Liver (tissue), 9 donors: ENCODE measurements around the gene NAPSA. TPM values are rescaled to one million over a fixed set of nuclear protein-coding genes. Genes with fewer than 3 reads are reported as not detected.

Experiments
- DNase-seq: peaks from one replicate; pipeline ENCODE4 v3.0.0-alpha.2; 2017; ENCODE audit warnings: low spot score
- H3K27ac ChIP-seq, 2 donors: one replicate each; pipeline ENCODE4 v1.7.0; 2013; ENCODE audit warnings: inconsistent platforms in 2 of 2, low read length in 2 of 2, control low read depth in 1 of 2, low read depth in 1 of 2, mild to moderate bottlenecking in 1 of 2
- H3K27me3 ChIP-seq, 4 donors: one replicate each; pipeline versions ENCODE4 v1.6.1 to v1.7.0; 2013; ENCODE audit warnings: low read length in 3 of 4, inconsistent platforms in 1 of 4, mild to moderate bottlenecking in 1 of 4, moderate library complexity in 1 of 4; ENCODE audit not compliant: control insufficient read depth in 4 of 4, insufficient read depth in 4 of 4
- H3K36me3 ChIP-seq, 4 donors: one replicate each; pipeline versions ENCODE4 v1.6.1 to v1.7.0; 2013; ENCODE audit warnings: low read length in 3 of 4, mild to moderate bottlenecking in 3 of 4, low read depth in 1 of 4, moderate library complexity in 1 of 4; ENCODE audit not compliant: control insufficient read depth in 4 of 4, insufficient read depth in 3 of 4
- H3K4me1 ChIP-seq, 4 donors: one replicate each; pipeline versions ENCODE4 v1.6.1 to v1.7.0; 2013; ENCODE audit warnings: low read length in 3 of 4, mild to moderate bottlenecking in 3 of 4, moderate library complexity in 1 of 4; ENCODE audit not compliant: control insufficient read depth in 4 of 4, insufficient read depth in 4 of 4
- H3K4me3 ChIP-seq, 3 donors: one replicate each; pipeline versions ENCODE4 v1.6.1 to v1.7.0; 2013; ENCODE audit warnings: low read length in 3 of 3, control low read depth in 1 of 3, low read depth in 1 of 3, mild to moderate bottlenecking in 1 of 3
- H3K9ac ChIP-seq, 2 donors: one replicate each; pipeline ENCODE4 v1.7.0; 2013; ENCODE audit warnings: low read length in 2 of 2, mild to moderate bottlenecking in 2 of 2, moderate library complexity in 2 of 2, control low read depth in 1 of 2, low read depth in 1 of 2
- H3K9me3 ChIP-seq, 4 donors: one replicate each; pipeline versions ENCODE4 v1.6.1 to v1.7.0; 2013; ENCODE audit warnings: low read length in 3 of 4; ENCODE audit not compliant: control insufficient read depth in 4 of 4
- FOXA1 ChIP-seq: IDR thresholded peaks from 2 replicates; pipeline ENCODE4 v1.6.1; 2016; ENCODE audit warnings: antibody characterized with exemption
- FOXA2 ChIP-seq: IDR thresholded peaks from 2 replicates; pipeline ENCODE4 v1.6.1; 2016; ENCODE audit warnings: antibody characterized with exemption
- GABPA ChIP-seq, 2 donors: IDR thresholded peaks in 1 of 2; conservative IDR thresholded peaks in 1 of 2; 2 replicates each; pipeline ENCODE4 v1.6.1; 2016; ENCODE audit warnings: antibody characterized with exemption in 2 of 2, mild to moderate bottlenecking in 1 of 2, moderate library complexity in 1 of 2
- HNF4A ChIP-seq, 2 donors: conservative IDR thresholded peaks; 2 replicates each; pipeline ENCODE4 v1.6.1; 2016; ENCODE audit warnings: antibody characterized with exemption in 2 of 2, mild to moderate bottlenecking in 2 of 2
- HNF4G ChIP-seq: IDR thresholded peaks from 2 replicates; pipeline ENCODE4 v1.6.1; 2016; ENCODE audit warnings: antibody characterized with exemption
- JUND ChIP-seq, 2 donors: IDR thresholded peaks; 2 replicates each; pipeline ENCODE4 v1.6.1; 2016; ENCODE audit warnings: antibody characterized with exemption in 2 of 2
- NR2F2 ChIP-seq: IDR thresholded peaks from 2 replicates; pipeline ENCODE4 v1.6.1; 2016; ENCODE audit warnings: antibody characterized with exemption
- RAD21 ChIP-seq, 2 donors: IDR thresholded peaks; 2 replicates each; pipeline ENCODE4 v1.6.1; 2016; ENCODE audit warnings: antibody characterized with exemption in 2 of 2, mild to moderate bottlenecking in 2 of 2
- RXRA ChIP-seq, 2 donors: IDR thresholded peaks; 2 replicates each; pipeline ENCODE4 v1.6.1; 2017 to 2018; ENCODE audit warnings: antibody characterized with exemption in 2 of 2, mild to moderate bottlenecking in 1 of 2
- SP1 ChIP-seq: IDR thresholded peaks from 2 replicates; pipeline ENCODE4 v1.6.1; 2018; ENCODE audit warnings: antibody characterized with exemption, mild to moderate bottlenecking
- TAF1 ChIP-seq: conservative IDR thresholded peaks from 2 replicates; pipeline ENCODE4 v1.6.1; 2016; ENCODE audit warnings: antibody characterized with exemption, mild to moderate bottlenecking
- WGBS: extraction: QIAGEN DNeasy Blood & Tissue Kit; methylation state at CpG from one replicate; pipeline ENCODE4 v1.1.7; 2013; 5-methylcytosine and 5-hydroxymethylcytosine counted together
- polyA plus RNA-seq, 2 donors: library from polyadenylated mRNA; stranded (reverse) in 1 of 2; unstranded in 1 of 2; fragments of 200-250 nt in 1 of 2; fragments of >200 nt in 1 of 2; fragmentation: Nextera tagmentation in 1 of 2; extraction: Ambion mirVana in 1 of 2; gene quantifications; one replicate each; pipeline versions ENCODE4 v1.2.1 to v1.2.3, GENCODE V29; 2013 to 2015
- total RNA-seq, 2 donors: library from RNA; depleted of rRNA; stranded (reverse); fragments of >200 nt; gene quantifications; one replicate each; pipeline ENCODE4 v1.2.3, GENCODE V29; 2014
- TF ChIP-seq, protein P1 (sequence below): IDR thresholded peaks from 2 replicates; pipeline ENCODE4 v1.6.1; 2016; ENCODE audit warnings: antibody characterized with exemption
- TF ChIP-seq, protein P2 (sequence below): IDR thresholded peaks from 2 replicates; pipeline ENCODE4 v1.6.1; 2016; ENCODE audit warnings: antibody characterized with exemption
- TF ChIP-seq, protein P3 (sequence below): IDR thresholded peaks from 2 replicates; pipeline ENCODE4 v1.6.1; 2016; ENCODE audit warnings: antibody characterized with exemption, mild to moderate bottlenecking
- TF ChIP-seq, protein P4 (sequence below): fragments of 150-350 bp; IDR thresholded peaks from 2 replicates; pipeline ENCODE4 v1.5.1; 2017; ENCODE audit warnings: improper control_type of control experiment, low read depth, low read length; ENCODE audit not compliant: missing input control
- donor health status: healthy.
- donor health status: healthy.
- donor health status: healthy.
- donor health status: healthy.
- donor health status: healthy.

Gene NAPSA
- total and polyA plus RNA-seq, 4 donors: 0.28 to 0.74 (median 0.54) TPM

DNA sequence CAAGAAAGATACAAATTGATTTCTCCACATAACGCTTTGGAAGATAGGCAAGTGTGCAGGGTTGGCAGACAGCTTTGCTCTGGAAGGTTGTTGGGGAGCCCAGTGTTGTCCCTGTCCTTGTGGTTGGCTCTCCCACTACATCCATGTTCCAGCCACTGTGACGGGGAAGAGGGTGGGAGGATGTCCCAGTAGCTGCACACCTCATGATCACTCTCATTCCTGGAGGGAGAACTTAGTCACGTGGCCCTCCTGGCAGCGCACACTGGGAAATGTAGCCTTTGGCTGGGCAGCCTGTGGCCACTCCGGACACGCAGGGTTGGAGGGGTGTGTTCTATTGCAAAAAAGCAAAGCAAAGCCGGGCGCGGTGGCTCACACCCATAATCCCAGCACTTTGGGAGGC lies 28.6 kb upstream of the NAPSA start:
- TF ChIP-seq, protein P1, sequence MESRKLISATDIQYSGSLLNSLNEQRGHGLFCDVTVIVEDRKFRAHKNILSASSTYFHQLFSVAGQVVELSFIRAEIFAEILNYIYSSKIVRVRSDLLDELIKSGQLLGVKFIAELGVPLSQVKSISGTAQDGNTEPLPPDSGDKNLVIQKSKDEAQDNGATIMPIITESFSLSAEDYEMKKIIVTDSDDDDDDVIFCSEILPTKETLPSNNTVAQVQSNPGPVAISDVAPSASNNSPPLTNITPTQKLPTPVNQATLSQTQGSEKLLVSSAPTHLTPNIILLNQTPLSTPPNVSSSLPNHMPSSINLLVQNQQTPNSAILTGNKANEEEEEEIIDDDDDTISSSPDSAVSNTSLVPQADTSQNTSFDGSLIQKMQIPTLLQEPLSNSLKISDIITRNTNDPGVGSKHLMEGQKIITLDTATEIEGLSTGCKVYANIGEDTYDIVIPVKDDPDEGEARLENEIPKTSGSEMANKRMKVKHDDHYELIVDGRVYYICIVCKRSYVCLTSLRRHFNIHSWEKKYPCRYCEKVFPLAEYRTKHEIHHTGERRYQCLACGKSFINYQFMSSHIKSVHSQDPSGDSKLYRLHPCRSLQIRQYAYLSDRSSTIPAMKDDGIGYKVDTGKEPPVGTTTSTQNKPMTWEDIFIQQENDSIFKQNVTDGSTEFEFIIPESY: no peak
- TF ChIP-seq GABPA (IDR thresholded peaks at IDR 0.05 in 1 of 2, conservative IDR thresholded peaks at IDR 0.05 in 1 of 2): no peak
- 95% methylated on average over 9 of the region's 9 CpGs for WGBS
- Histone ChIP-seq H3K9me3 (no peaks in the 10 kb centered on the region), H3K36me3 (peaks cover 0 to 1% (median 0%) of the 10 kb centered on the region in 4 donors), H3K27me3 (no peaks in the 10 kb centered on the region), H3K4me3 (no peak overlapping the region), H3K4me1 (no peaks in the 10 kb centered on the region), H3K9ac (no peak overlapping the region), H3K27ac (no peak overlapping the region)
- DNase-seq: no peak

DNA sequence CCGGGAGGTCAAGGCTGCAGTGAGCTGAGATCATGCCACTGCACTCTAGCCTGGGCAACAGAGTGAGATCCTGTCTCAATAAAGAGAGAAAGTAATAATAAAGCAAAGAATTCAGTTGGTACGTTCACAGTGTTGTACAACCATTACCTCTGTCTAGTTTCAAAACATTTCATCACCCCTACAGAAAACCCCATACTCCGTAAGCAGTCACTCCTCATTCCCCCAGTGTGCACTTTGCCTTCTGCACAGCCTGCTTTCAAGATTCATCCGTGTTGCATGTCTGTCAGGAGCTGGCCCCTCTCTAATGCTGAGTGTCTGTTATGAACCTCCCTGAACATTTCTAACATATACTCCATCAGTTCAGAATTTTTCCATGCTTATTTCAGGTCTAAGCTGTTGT lies 28.1 kb upstream of the NAPSA start:
- Histone ChIP-seq H3K4me3 (no peak overlapping the region), H3K36me3 (no peaks in the 10 kb centered on the region), H3K4me1 (no peaks in the 10 kb centered on the region), H3K9ac (no peak overlapping the region), H3K9me3 (no peaks in the 10 kb centered on the region), H3K27ac (no peak overlapping the region), H3K27me3 (no peaks in the 10 kb centered on the region)
- TF ChIP-seq HNF4G: no peak
- no peak for TF ChIP-seq FOXA1
- TF ChIP-seq, protein P2, sequence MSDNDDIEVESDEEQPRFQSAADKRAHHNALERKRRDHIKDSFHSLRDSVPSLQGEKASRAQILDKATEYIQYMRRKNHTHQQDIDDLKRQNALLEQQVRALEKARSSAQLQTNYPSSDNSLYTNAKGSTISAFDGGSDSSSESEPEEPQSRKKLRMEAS: no peak
- TF ChIP-seq JUND (IDR thresholded peaks at IDR 0.05): no peak
- TF ChIP-seq, protein P1: no peak
- TF ChIP-seq TAF1: no peak
- no peak for TF ChIP-seq RXRA (IDR thresholded peaks at IDR 0.05)
- TF ChIP-seq HNF4A (conservative IDR thresholded peaks at IDR 0.05): no peak
- no peak for TF ChIP-seq SP1
- WGBS: 84% methylated on average over 4 of the region's 4 CpGs
- DNase-seq: no peak

DNA sequence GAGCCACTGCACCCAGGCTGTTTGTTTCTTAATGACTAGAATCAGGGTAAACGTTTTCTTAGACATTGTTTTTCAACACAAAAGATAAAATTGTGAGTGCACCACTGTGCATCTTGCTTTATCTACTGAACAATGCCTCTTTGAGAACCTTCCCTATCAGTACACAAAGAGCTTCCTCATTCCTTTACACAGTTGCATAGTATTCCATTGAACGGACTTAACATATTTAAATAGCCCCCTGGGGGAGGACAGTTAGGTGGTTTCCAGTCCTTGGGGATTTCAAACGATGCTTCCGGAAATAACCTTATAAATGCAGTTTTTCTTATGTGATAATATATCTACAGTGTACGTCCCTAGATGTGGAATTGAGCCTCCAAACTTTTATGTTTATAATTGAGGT lies 27.3 kb upstream of the NAPSA start:
- Histone ChIP-seq H3K27ac (no peak overlapping the region), H3K36me3 (no peaks in the 10 kb centered on the region), H3K4me1 (no peaks in the 10 kb centered on the region), H3K9ac (no peak overlapping the region), H3K4me3 (no peak overlapping the region), H3K27me3 (no peaks in the 10 kb centered on the region), H3K9me3 (no peaks in the 10 kb centered on the region)
- no peak for DNase-seq
- WGBS: 95% methylated on average over 5 of the region's 5 CpGs
- TF ChIP-seq, protein P1: no peak
- TF ChIP-seq NR2F2 (no peak), RAD21 (IDR thresholded peaks at IDR 0.05) (no peak), FOXA1 (no peak), SP1 (no peak), RXRA (IDR thresholded peaks at IDR 0.05) (no peak), FOXA2 (no peak), HNF4A (conservative IDR thresholded peaks at IDR 0.05) (no peak), HNF4G (no peak), JUND (IDR thresholded peaks at IDR 0.05) (no peak)
- TF ChIP-seq, protein P2: no peak
- TF ChIP-seq, protein P3, sequence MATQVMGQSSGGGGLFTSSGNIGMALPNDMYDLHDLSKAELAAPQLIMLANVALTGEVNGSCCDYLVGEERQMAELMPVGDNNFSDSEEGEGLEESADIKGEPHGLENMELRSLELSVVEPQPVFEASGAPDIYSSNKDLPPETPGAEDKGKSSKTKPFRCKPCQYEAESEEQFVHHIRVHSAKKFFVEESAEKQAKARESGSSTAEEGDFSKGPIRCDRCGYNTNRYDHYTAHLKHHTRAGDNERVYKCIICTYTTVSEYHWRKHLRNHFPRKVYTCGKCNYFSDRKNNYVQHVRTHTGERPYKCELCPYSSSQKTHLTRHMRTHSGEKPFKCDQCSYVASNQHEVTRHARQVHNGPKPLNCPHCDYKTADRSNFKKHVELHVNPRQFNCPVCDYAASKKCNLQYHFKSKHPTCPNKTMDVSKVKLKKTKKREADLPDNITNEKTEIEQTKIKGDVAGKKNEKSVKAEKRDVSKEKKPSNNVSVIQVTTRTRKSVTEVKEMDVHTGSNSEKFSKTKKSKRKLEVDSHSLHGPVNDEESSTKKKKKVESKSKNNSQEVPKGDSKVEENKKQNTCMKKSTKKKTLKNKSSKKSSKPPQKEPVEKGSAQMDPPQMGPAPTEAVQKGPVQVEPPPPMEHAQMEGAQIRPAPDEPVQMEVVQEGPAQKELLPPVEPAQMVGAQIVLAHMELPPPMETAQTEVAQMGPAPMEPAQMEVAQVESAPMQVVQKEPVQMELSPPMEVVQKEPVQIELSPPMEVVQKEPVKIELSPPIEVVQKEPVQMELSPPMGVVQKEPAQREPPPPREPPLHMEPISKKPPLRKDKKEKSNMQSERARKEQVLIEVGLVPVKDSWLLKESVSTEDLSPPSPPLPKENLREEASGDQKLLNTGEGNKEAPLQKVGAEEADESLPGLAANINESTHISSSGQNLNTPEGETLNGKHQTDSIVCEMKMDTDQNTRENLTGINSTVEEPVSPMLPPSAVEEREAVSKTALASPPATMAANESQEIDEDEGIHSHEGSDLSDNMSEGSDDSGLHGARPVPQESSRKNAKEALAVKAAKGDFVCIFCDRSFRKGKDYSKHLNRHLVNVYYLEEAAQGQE: no peak
- TF ChIP-seq, protein P4, sequence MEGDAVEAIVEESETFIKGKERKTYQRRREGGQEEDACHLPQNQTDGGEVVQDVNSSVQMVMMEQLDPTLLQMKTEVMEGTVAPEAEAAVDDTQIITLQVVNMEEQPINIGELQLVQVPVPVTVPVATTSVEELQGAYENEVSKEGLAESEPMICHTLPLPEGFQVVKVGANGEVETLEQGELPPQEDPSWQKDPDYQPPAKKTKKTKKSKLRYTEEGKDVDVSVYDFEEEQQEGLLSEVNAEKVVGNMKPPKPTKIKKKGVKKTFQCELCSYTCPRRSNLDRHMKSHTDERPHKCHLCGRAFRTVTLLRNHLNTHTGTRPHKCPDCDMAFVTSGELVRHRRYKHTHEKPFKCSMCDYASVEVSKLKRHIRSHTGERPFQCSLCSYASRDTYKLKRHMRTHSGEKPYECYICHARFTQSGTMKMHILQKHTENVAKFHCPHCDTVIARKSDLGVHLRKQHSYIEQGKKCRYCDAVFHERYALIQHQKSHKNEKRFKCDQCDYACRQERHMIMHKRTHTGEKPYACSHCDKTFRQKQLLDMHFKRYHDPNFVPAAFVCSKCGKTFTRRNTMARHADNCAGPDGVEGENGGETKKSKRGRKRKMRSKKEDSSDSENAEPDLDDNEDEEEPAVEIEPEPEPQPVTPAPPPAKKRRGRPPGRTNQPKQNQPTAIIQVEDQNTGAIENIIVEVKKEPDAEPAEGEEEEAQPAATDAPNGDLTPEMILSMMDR: no peak
